H1 (cell line): ENCODE results near the gene EPHA1. TPM values are rescaled to one million over a fixed set of nuclear protein-coding genes. Genes with fewer than 3 reads are reported as not detected.

ENCODE experiments used
- ATF2 ChIP-seq: IDR thresholded peaks from 2 replicates; pipeline ENCODE4 v1.6.1; 2012; ENCODE audit warnings: low read length, inconsistent platforms
- BCL11A ChIP-seq, 2 experiments: IDR thresholded peaks; one replicate each; pipeline ENCODE4 v1.6.1; 2011; ENCODE audit warnings: low read depth in 2 of 2, low read length in 2 of 2, mild to moderate bottlenecking in 2 of 2
- CEBPB ChIP-seq: IDR thresholded peaks from 2 replicates; pipeline ENCODE4 v1.6.1; 2012; ENCODE audit warnings: low read depth, low read length
- CHD2 ChIP-seq: IDR thresholded peaks from 2 replicates; pipeline ENCODE4 v1.6.1; 2012; ENCODE audit warnings: low read length, improper control_type of control experiment
- CREB1 ChIP-seq: IDR thresholded peaks from 2 replicates; pipeline ENCODE4 v1.6.1; 2012; ENCODE audit warnings: inconsistent platforms
- EP300 ChIP-seq, 2 experiments: IDR thresholded peaks; 1 replicate in 1 of 2; 2 replicates in 1 of 2; pipeline ENCODE4 v1.6.1; 2011 to 2012; ENCODE audit warnings: low read depth in 2 of 2, low read length in 2 of 2, mild to moderate bottlenecking in 2 of 2, borderline replicate concordance in 1 of 2, inconsistent platforms in 1 of 2, moderate library complexity in 1 of 2
- EZH2 ChIP-seq: fragments of 200-600 bp; sonication (generic); IDR thresholded peaks from 2 replicates; pipeline ENCODE4 v1.7.1; 2012; ENCODE audit warnings: low read depth, mild to moderate bottlenecking, moderate library complexity, low read length, inconsistent platforms; ENCODE audit not compliant: severe bottlenecking
- HDAC2 ChIP-seq, 2 experiments: fragments of 300-600 bp in 1 of 2; sonication (generic) in 1 of 2; IDR thresholded peaks; 2 replicates each; pipeline ENCODE4 v1.6.1; 2011 to 2012; ENCODE audit warnings: low read depth in 2 of 2, low read length in 2 of 2, mild to moderate bottlenecking in 2 of 2, moderate library complexity in 2 of 2, borderline replicate concordance in 1 of 2, inconsistent platforms in 1 of 2
- HDAC6 ChIP-seq: IDR thresholded peaks from one replicate; pipeline ENCODE4 v1.7.1; 2012; ENCODE audit warnings: low read depth, mild to moderate bottlenecking, inconsistent platforms, low read length, moderate library complexity
- JUN ChIP-seq: IDR thresholded peaks from 2 replicates; pipeline ENCODE4 v1.6.1; 2011; ENCODE audit warnings: low read depth, mild to moderate bottlenecking, improper control_type of control experiment, low read length
- JUND ChIP-seq: IDR thresholded peaks from 2 replicates; pipeline ENCODE4 v1.6.1; 2011; ENCODE audit warnings: mild to moderate bottlenecking, improper control_type of control experiment, low read length
- KDM1A ChIP-seq: fragments of 200-600, 300-600 bp; sonication (generic); IDR thresholded peaks from 2 replicates; pipeline ENCODE4 v1.7.1; 2016; ENCODE audit warnings: mild to moderate bottlenecking, low read length, borderline replicate concordance
- KDM5A ChIP-seq: fragments of 200-600 bp; IDR thresholded peaks from 2 replicates; pipeline ENCODE4 v1.7.1; 2012; ENCODE audit warnings: mild to moderate bottlenecking, low read length, inconsistent platforms, mixed read lengths
- MAFK ChIP-seq: IDR thresholded peaks from 2 replicates; pipeline ENCODE4 v1.6.1; 2012; ENCODE audit warnings: low read depth, mild to moderate bottlenecking, improper control_type of control experiment, low read length
- NRF1 ChIP-seq: IDR thresholded peaks from 2 replicates; pipeline ENCODE4 v1.6.1; 2011; ENCODE audit warnings: mild to moderate bottlenecking, low read depth, low read length, improper control_type of control experiment
- RNF2 ChIP-seq: fragments of 200-900, 300-1000 bp; sonication (generic); IDR thresholded peaks from 2 replicates; pipeline ENCODE4 v1.7.1; 2016; ENCODE audit warnings: borderline replicate concordance, low read depth, mild to moderate bottlenecking, antibody characterized with exemption, low read length; ENCODE audit not compliant: poor library complexity, severe bottlenecking; ENCODE audit errors: missing control alignments
- SAP30 ChIP-seq: fragments of 300-600 bp; sonication (generic); IDR thresholded peaks from 2 replicates; pipeline ENCODE4 v1.7.1; 2012; ENCODE audit warnings: low read length, moderate library complexity, mild to moderate bottlenecking, inconsistent platforms; ENCODE audit not compliant: insufficient read depth, insufficient replicate concordance
- SIRT6 ChIP-seq: IDR thresholded peaks from one replicate; pipeline ENCODE4 v1.7.1; 2012; ENCODE audit warnings: low read length, inconsistent platforms
- TEAD4 ChIP-seq: IDR thresholded peaks from 2 replicates; pipeline ENCODE4 v1.6.1; 2012; ENCODE audit warnings: low read depth, low read length, inconsistent platforms, mixed read lengths
- polyA plus RNA-seq, 7 experiments: library from polyadenylated mRNA; depleted of rRNA in 3 of 7; stranded (reverse) in 5 of 7; unstranded in 2 of 7; fragments of >200 nt in 5 of 7; fragments of 200-250 nt in 2 of 7; gene quantifications; 1 replicate in 5 of 7; 2 replicates in 1 of 7; 4 replicates in 1 of 7; pipeline versions ENCODE4 v1.2.1 to v1.2.3, GENCODE V29; 2011 to 2013; ENCODE audit warnings: missing spikeins in 2 of 7, mixed read lengths in 2 of 7
- total RNA-seq: library from RNA; stranded (reverse); fragmentation: NEBNext Ultra II Directional; extraction: Animal tissue kit (Norgen Biotek cat#: 25700); gene quantifications from 2 replicates; pipeline ENCODE4 v1.2.1, GENCODE V29; 2021
- TF ChIP-seq, protein P1 (sequence below): IDR thresholded peaks from 2 replicates; pipeline ENCODE4 v1.6.1; 2012; ENCODE audit warnings: inconsistent platforms

The EPHA1 gene
- total and polyA plus RNA-seq, 2 of the 8 experiments (the other 6 are each of a cell fraction or from before 2014, with no cell fraction given): 86.5 to 133 TPM

DNA sequence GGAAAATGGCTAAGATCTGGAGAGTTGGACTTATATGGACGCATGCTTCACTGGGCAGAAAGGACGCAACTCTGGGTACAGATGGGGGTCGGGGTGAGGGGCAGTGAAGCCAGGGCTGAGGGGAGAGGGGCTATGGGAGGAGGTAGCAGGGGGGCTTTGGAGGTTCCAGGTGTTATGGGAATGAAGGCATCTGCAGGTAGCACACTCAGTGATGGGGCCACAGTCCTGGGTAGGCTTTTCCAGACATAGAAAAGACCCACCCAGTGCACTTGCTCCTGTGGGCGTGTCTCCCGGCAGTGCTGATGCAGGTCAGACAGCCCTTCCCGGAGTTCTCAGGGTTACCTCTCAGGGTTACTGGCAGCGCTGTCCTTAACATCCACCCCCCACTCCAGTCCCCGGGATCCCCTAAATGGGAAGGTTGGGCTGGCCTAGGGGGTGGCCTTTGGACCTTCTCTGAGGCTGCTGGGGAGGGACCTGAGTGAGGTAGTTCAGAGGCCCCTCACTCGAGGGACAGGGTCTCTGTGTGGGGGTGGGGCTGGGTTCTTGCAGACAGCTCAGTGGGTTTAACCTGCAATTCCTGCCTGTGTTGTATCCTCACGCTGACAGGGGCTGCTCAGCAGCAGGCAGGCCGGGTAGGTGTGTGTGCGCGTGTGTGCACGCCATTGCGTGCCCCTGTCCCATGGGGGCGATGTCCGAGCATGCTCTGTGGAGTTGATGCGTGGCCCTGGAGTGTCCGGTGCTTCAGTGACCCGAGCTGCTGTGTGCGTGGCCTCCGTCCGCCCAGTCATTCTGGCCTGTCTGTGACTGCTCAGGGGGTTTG lies 21.3 kb downstream of the EPHA1 start (continued):
- no peak for TF ChIP-seq HDAC6
- no peak for TF ChIP-seq NRF1
- TF ChIP-seq EP300 (IDR thresholded peaks at IDR 0.05; ENCODE audit: borderline replicate concordance in 1 of 2, low read depth in 2 of 2, low read length in 2 of 2): no peak
- TF ChIP-seq SIRT6: peak; percentile 67
- TF ChIP-seq ATF2: no peak
- TF ChIP-seq JUND: no peak
- no peak for TF ChIP-seq TEAD4
- TF ChIP-seq EZH2: no peak
- TF ChIP-seq CREB1: peak; percentile 49; the same call in 1 of the 2 replicates
- TF ChIP-seq HDAC2 (IDR thresholded peaks at IDR 0.05; ENCODE audit: borderline replicate concordance in 1 of 2, low read depth in 2 of 2, low read length in 2 of 2): no peak
- TF ChIP-seq BCL11A (IDR thresholded peaks at IDR 0.05; ENCODE audit: low read depth in 2 of 2, low read length in 2 of 2): no peak
- TF ChIP-seq JUN: no peak
- TF ChIP-seq RNF2: no peak
- TF ChIP-seq CHD2: no peak
- TF ChIP-seq KDM1A: no peak
- TF ChIP-seq, protein P1, sequence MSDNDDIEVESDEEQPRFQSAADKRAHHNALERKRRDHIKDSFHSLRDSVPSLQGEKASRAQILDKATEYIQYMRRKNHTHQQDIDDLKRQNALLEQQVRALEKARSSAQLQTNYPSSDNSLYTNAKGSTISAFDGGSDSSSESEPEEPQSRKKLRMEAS: peak; percentile 22; the same call in 1 of the 2 replicates
- TF ChIP-seq SAP30: no peak
- TF ChIP-seq MAFK: no peak
- TF ChIP-seq KDM5A: no peak
- TF ChIP-seq CEBPB: no peak
